ENCODE measurements around the gene ARNT2.

ARNT2 gene

DNA sequence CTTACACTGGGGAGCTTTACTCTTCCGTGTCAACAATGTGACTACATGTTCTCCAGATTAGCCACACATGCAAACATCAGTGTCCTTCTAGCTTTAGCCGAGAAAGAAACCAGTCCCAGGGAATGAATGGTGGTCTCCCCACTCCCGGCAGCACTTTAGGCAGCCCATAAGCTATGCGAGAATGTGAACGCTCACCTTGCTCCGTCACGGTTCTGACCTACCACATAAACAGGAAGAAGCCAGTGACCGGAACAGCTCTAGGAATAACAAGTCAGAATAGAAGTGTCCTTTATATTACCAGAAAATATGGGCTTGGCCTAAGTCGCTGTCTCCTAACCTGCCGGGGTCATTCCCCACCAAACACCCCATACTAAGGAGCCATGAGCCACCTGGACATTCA, 192.9 kb downstream of the ARNT2 start:
- Histone ChIP-seq H3K27me3 (ENCODE audit: control insufficient read depth in 3 of 3, insufficient read depth in 3 of 3, low read depth in 1 of 3, low read length in 3 of 3) (no peaks in the 10 kb centered on the region), H3K36me3 (replicated peaks in 1 of 2; ENCODE audit: control insufficient read depth in 2 of 2, insufficient read depth in 2 of 2, low read length in 2 of 2) (peaks cover 24 to 54% of the 10 kb centered on the region in 2 donors), H3K9me3 (replicated peaks in 1 of 2; ENCODE audit: control insufficient read depth in 2 of 2, insufficient read depth in 1 of 2, low read depth in 1 of 2, low read length in 2 of 2) (no peaks in the 10 kb centered on the region), H2BK120ac (ENCODE audit: low read depth, low read length) (no peak overlapping the region), H2BK5ac (ENCODE audit: low read length) (no peak overlapping the region), H3K79me1 (ENCODE audit: low read depth, low read length) (no peaks in the 10 kb centered on the region), H2BK12ac (ENCODE audit: low read length) (no peak overlapping the region), H3K4me2 (ENCODE audit: insufficient read depth, low read length, poor library complexity, severe bottlenecking) (no peak overlapping the region), H3K14ac (ENCODE audit: low read length) (no peak overlapping the region), H3K4me3 (ENCODE audit: low read length in 2 of 2) (no peak overlapping the region), H4K91ac (ENCODE audit: low read depth, low read length, poor library complexity) (no peak overlapping the region), H3K4ac (ENCODE audit: low read length) (no peak overlapping the region), H3K18ac (ENCODE audit: low read length) (no peak overlapping the region), H2AK5ac (ENCODE audit: low read depth, low read length) (no peak overlapping the region), H3K27ac (replicated peaks; ENCODE audit: low read length) (no peak overlapping the region), H2AFZ (ENCODE audit: low read length) (no peak overlapping the region), H3K4me1 (ENCODE audit: control insufficient read depth in 2 of 2, insufficient read depth in 1 of 2, low read depth in 1 of 2, low read length in 2 of 2) (no peaks in the 10 kb centered on the region), H4K8ac (ENCODE audit: low read depth, low read length) (no peak overlapping the region), H2BK15ac (ENCODE audit: low read length) (no peak overlapping the region), H3K23ac (ENCODE audit: low read depth, low read length, poor library complexity) (no peak overlapping the region), H3K9ac (ENCODE audit: low read depth, low read length, poor library complexity) (no peak overlapping the region)
- DNase-seq (ENCODE audit: low spot score), result no peak
- WGBS, 2 donors (ENCODE audit: extremely low coverage in 2 of 2, insufficient read length in 2 of 2, insufficient replicate concordance in 1 of 2), result no CpG with 5 or more reads among the region's 10 CpGs

DNA sequence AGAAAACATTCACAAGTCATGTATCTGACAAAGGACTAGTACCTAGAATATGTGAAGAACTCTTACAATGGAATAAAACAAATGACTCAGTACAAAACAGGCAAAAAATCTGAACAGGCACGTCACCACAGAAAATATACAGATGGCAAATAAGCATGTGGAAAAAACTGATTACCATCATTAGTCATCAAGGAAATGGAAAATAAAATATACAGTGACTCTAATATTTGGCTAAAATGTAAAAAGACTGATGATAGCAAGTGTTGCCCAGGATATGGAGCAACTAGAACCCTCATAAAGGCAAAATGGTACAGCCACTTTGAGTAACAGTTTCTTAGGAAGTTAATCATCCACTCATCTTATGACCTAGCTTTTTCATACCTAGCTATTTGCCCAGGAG, 195.2 kb downstream of the ARNT2 start:
- Histone ChIP-seq H3K23ac (ENCODE audit: low read depth, low read length, poor library complexity) (no peak overlapping the region), H3K14ac (ENCODE audit: low read length) (no peak overlapping the region), H2AFZ (ENCODE audit: low read length) (no peak overlapping the region), H3K4ac (ENCODE audit: low read length) (no peak overlapping the region), H2BK12ac (ENCODE audit: low read length) (no peak overlapping the region), H4K8ac (ENCODE audit: low read depth, low read length) (no peak overlapping the region), H3K79me1 (ENCODE audit: low read depth, low read length) (no peaks in the 10 kb centered on the region), H2BK5ac (ENCODE audit: low read length) (no peak overlapping the region), H3K27me3 (ENCODE audit: control insufficient read depth in 3 of 3, insufficient read depth in 3 of 3, low read depth in 1 of 3, low read length in 3 of 3) (no peaks in the 10 kb centered on the region), H3K9ac (ENCODE audit: low read depth, low read length, poor library complexity) (no peak overlapping the region), H3K36me3 (replicated peaks in 1 of 2; ENCODE audit: control insufficient read depth in 2 of 2, insufficient read depth in 2 of 2, low read length in 2 of 2) (peaks cover 13 to 32% of the 10 kb centered on the region in 2 donors), H3K27ac (replicated peaks; ENCODE audit: low read length) (no peak overlapping the region), H3K4me1 (ENCODE audit: control insufficient read depth in 2 of 2, insufficient read depth in 1 of 2, low read depth in 1 of 2, low read length in 2 of 2) (peaks cover 0 to 2% of the 10 kb centered on the region in 2 donors), H2BK120ac (ENCODE audit: low read depth, low read length) (no peak overlapping the region), H3K18ac (ENCODE audit: low read length) (no peak overlapping the region), H2BK15ac (ENCODE audit: low read length) (no peak overlapping the region), H3K9me3 (replicated peaks in 1 of 2; ENCODE audit: control insufficient read depth in 2 of 2, insufficient read depth in 1 of 2, low read depth in 1 of 2, low read length in 2 of 2) (no peaks in the 10 kb centered on the region), H4K91ac (ENCODE audit: low read depth, low read length, poor library complexity) (no peak overlapping the region), H3K4me2 (ENCODE audit: insufficient read depth, low read length, poor library complexity, severe bottlenecking) (no peak overlapping the region), H2AK5ac (ENCODE audit: low read depth, low read length) (no peak overlapping the region), H3K4me3 (ENCODE audit: low read length in 2 of 2) (no peak overlapping the region)
- no CpG with 5 or more reads among the region's 1 CpG for WGBS, 2 donors (ENCODE audit: extremely low coverage in 2 of 2, insufficient read length in 2 of 2, insufficient replicate concordance in 1 of 2)
- no peak for DNase-seq (ENCODE audit: low spot score)

DNA sequence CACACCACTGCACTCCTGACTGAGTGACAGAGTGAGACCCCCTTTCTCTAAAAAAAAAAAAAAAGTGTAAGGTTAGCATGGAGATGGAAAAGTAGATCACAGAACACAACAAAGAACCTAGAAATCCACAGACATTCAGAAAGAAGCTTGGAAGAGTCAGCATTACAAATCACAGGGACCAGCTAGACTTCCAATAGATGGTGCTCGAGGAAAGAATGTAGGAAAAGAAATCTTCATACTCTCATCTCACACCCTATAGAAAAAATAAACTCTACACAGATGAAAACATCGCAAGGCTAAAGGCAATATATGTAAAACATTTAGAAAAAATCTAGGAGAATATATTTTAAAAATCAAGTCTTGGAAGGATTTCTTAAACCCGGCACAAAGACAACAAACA, 196.4 kb downstream of the ARNT2 start:
- H2BK120ac ChIP-seq (ENCODE audit: low read depth, low read length), result no peak overlapping the region
- no peak overlapping the region for H3K23ac ChIP-seq (ENCODE audit: low read depth, low read length, poor library complexity)
- peaks cover 0 to 6% of the 10 kb centered on the region in 2 donors for H3K4me1 ChIP-seq (ENCODE audit: control insufficient read depth in 2 of 2, insufficient read depth in 1 of 2, low read depth in 1 of 2, low read length in 2 of 2)
- no peak overlapping the region for H3K18ac ChIP-seq (ENCODE audit: low read length)
- H2BK5ac ChIP-seq (ENCODE audit: low read length), result no peak overlapping the region
- no peak overlapping the region for H3K9ac ChIP-seq (ENCODE audit: low read depth, low read length, poor library complexity)
- H4K8ac ChIP-seq (ENCODE audit: low read depth, low read length), result no peak overlapping the region
- no peaks in the 10 kb centered on the region for H3K79me1 ChIP-seq (ENCODE audit: low read depth, low read length)
- no peak overlapping the region for H2AFZ ChIP-seq (ENCODE audit: low read length)
- H3K14ac ChIP-seq (ENCODE audit: low read length), result no peak overlapping the region
- no peak overlapping the region for H2BK12ac ChIP-seq (ENCODE audit: low read length)
- H3K4ac ChIP-seq (ENCODE audit: low read length), result no peak overlapping the region
- H2BK15ac ChIP-seq (ENCODE audit: low read length), result no peak overlapping the region
- H3K9me3 ChIP-seq (replicated peaks in 1 of 2; ENCODE audit: control insufficient read depth in 2 of 2, insufficient read depth in 1 of 2, low read depth in 1 of 2, low read length in 2 of 2), result no peaks in the 10 kb centered on the region
- DNase-seq (ENCODE audit: low spot score), result no peak
- no CpG with 5 or more reads among the region's 3 CpGs for WGBS, 2 donors (ENCODE audit: extremely low coverage in 2 of 2, insufficient read length in 2 of 2, insufficient replicate concordance in 1 of 2)
- H2AK5ac ChIP-seq (ENCODE audit: low read depth, low read length), result no peak overlapping the region
- peaks cover 2 to 20% of the 10 kb centered on the region in 2 donors for H3K36me3 ChIP-seq (replicated peaks in 1 of 2; ENCODE audit: control insufficient read depth in 2 of 2, insufficient read depth in 2 of 2, low read length in 2 of 2)
- no peak overlapping the region for H3K4me3 ChIP-seq (ENCODE audit: low read length in 2 of 2)
- peaks cover 0 to under 1% (median 0%) of the 10 kb centered on the region in 3 experiments for H3K27me3 ChIP-seq (ENCODE audit: control insufficient read depth in 3 of 3, insufficient read depth in 3 of 3, low read depth in 1 of 3, low read length in 3 of 3)
- H4K91ac ChIP-seq (ENCODE audit: low read depth, low read length, poor library complexity), result no peak overlapping the region
- no peak overlapping the region for H3K4me2 ChIP-seq (ENCODE audit: insufficient read depth, low read length, poor library complexity, severe bottlenecking)
- no peak overlapping the region for H3K27ac ChIP-seq (replicated peaks; ENCODE audit: low read length)

DNA sequence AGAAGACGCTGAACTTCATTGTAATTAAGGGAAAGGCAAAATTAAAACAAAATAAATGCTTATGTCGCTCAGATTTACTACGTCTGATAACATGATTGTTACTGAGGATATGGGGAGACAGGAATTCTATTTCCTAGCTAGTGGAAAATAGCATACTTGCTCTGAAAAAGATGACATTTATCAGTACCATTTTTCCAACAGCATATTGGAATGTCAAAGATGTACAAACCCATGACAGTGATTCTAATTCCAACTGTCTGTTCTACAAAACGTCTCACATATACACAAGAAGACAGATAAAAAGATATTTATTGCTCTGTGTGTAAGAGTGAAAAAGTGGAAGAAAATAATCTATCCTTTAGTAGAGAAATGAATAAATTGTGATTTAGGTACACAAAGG, 197.1 kb downstream of the ARNT2 start:
- no peak overlapping the region for H2BK12ac ChIP-seq (ENCODE audit: low read length)
- peaks cover 0 to 6% of the 10 kb centered on the region in 2 donors for H3K4me1 ChIP-seq (ENCODE audit: control insufficient read depth in 2 of 2, insufficient read depth in 1 of 2, low read depth in 1 of 2, low read length in 2 of 2)
- no peak for DNase-seq (ENCODE audit: low spot score)
- no peaks in the 10 kb centered on the region for H3K79me1 ChIP-seq (ENCODE audit: low read depth, low read length)
- no peak overlapping the region for H4K91ac ChIP-seq (ENCODE audit: low read depth, low read length, poor library complexity)
- H3K27me3 ChIP-seq (ENCODE audit: control insufficient read depth in 3 of 3, insufficient read depth in 3 of 3, low read depth in 1 of 3, low read length in 3 of 3), result peaks cover 0 to 7% (median 0%) of the 10 kb centered on the region in 3 experiments
- H3K9me3 ChIP-seq (replicated peaks in 1 of 2; ENCODE audit: control insufficient read depth in 2 of 2, insufficient read depth in 1 of 2, low read depth in 1 of 2, low read length in 2 of 2), result no peaks in the 10 kb centered on the region
- H2BK5ac ChIP-seq (ENCODE audit: low read length), result no peak overlapping the region
- no peak overlapping the region for H3K4ac ChIP-seq (ENCODE audit: low read length)
- H2BK15ac ChIP-seq (ENCODE audit: low read length), result no peak overlapping the region
- no peak overlapping the region for H2AK5ac ChIP-seq (ENCODE audit: low read depth, low read length)
- H3K36me3 ChIP-seq (replicated peaks in 1 of 2; ENCODE audit: control insufficient read depth in 2 of 2, insufficient read depth in 2 of 2, low read length in 2 of 2), result peaks cover 2 to 13% of the 10 kb centered on the region in 2 donors
- no peak overlapping the region for H3K4me3 ChIP-seq (ENCODE audit: low read length in 2 of 2)
- H3K27ac ChIP-seq (replicated peaks; ENCODE audit: low read length), result no peak overlapping the region
- no peak overlapping the region for H3K18ac ChIP-seq (ENCODE audit: low read length)
- no peak overlapping the region for H3K23ac ChIP-seq (ENCODE audit: low read depth, low read length, poor library complexity)
- H3K9ac ChIP-seq (ENCODE audit: low read depth, low read length, poor library complexity), result no peak overlapping the region
- no peak overlapping the region for H3K4me2 ChIP-seq (ENCODE audit: insufficient read depth, low read length, poor library complexity, severe bottlenecking)
- no peak overlapping the region for H2BK120ac ChIP-seq (ENCODE audit: low read depth, low read length)
- H3K14ac ChIP-seq (ENCODE audit: low read length), result no peak overlapping the region
- no peak overlapping the region for H4K8ac ChIP-seq (ENCODE audit: low read depth, low read length)
- H2AFZ ChIP-seq (ENCODE audit: low read length), result no peak overlapping the region
- no CpG with 5 or more reads among the region's 4 CpGs for WGBS, 2 donors (ENCODE audit: extremely low coverage in 2 of 2, insufficient read length in 2 of 2, insufficient replicate concordance in 1 of 2)

Data from neuronal stem cell (in vitro differentiated cells).